T47D (cell line): ENCODE measurements around the gene PHACTR3.

Source experiments
- DNase-seq, 2 experiments: peaks; one replicate each; pipeline versions ENCODE4 v3.0.0 to v3.0.0-alpha.2; 2011 to 2012; ENCODE audit warnings: low read depth in 1 of 2, low spot score in 1 of 2
- JUND ChIP-seq: IDR thresholded peaks from 2 replicates; pipeline ENCODE4 v1.6.1; 2012; ENCODE audit warnings: low read depth
- in situ Hi-C: cut with HindIII; loops from 2 replicates; pipeline ENCODE4 v1.10.0; 2016; ENCODE audit warnings: low sequenced_read_pairs, low pct_unique_long_range_greater_than_20kb

Gene PHACTR3

GRCh38 chr20:59660471-59660870 lies 56.1 kb downstream of the PHACTR3 start:
- in situ Hi-C loops = no loop called here
- no peak for TF ChIP-seq JUND
- DNase-seq = no peak

DNA sequence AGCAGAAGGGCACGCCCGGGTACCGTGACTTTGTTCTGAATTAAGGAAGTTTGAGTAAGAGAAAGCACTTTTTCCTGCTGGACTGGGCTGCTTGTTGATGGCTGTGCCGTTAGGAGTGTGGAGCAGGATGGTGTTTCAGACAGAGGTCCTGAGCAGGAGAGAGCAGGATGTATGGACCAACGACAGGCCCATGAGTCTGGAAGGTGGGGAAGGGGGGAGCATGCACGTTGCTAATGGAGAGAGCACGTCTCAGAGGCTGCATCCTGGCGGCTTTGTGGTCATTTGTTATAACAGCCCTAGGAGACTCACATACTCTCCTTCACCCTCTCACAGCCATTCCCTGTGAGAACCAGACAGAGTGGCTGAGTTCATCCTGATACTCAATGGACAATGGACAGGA lies 56.8 kb downstream of the PHACTR3 start:
- no peak for TF ChIP-seq JUND
- in situ Hi-C loops = no loop called here
- DNase-seq = no peak

- DNase-seq = no peak
- in situ Hi-C loops = no loop called here
- no peak for TF ChIP-seq JUND
These were observed 57.3 kb downstream of the PHACTR3 start for GRCh38 chr20:59661621-59662020.

DNA sequence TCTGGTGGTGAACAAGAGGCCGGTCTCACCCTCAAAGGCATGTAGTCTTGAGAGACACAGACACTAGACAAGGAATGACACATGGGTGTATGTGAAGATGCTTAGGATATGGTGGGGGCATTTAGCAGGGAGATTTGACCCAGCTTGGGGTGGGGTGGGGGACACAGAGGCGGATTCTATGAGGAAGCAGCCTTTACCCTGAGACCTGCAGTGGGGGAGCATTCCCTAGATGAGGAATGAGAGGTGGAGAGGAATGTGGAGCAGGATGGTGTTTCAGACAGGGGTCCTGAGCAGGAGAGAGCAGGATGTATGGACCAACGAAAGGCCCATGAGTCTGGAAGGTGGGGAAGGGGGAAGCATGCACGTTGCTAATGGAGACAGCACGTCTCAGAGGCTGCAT lies 57.8 kb downstream of the PHACTR3 start:
- in situ Hi-C loops = no loop called here
- TF ChIP-seq JUND = no peak
- DNase-seq = no peak

- TF ChIP-seq JUND = no peak
- in situ Hi-C loops = no loop called here
- no peak for DNase-seq
These were observed 58.6 kb downstream of the PHACTR3 start for GRCh38 chr20:59662856-59663512.

- TF ChIP-seq JUND = no peak
- in situ Hi-C loops = no loop called here
- no peak for DNase-seq
These were observed 59.2 kb downstream of the PHACTR3 start for GRCh38 chr20:59663513-59664060.

- no peak for DNase-seq
- in situ Hi-C loops = no loop called here
- TF ChIP-seq JUND = no peak
These were observed 60.1 kb downstream of the PHACTR3 start for GRCh38 chr20:59664421-59664941.

DNA sequence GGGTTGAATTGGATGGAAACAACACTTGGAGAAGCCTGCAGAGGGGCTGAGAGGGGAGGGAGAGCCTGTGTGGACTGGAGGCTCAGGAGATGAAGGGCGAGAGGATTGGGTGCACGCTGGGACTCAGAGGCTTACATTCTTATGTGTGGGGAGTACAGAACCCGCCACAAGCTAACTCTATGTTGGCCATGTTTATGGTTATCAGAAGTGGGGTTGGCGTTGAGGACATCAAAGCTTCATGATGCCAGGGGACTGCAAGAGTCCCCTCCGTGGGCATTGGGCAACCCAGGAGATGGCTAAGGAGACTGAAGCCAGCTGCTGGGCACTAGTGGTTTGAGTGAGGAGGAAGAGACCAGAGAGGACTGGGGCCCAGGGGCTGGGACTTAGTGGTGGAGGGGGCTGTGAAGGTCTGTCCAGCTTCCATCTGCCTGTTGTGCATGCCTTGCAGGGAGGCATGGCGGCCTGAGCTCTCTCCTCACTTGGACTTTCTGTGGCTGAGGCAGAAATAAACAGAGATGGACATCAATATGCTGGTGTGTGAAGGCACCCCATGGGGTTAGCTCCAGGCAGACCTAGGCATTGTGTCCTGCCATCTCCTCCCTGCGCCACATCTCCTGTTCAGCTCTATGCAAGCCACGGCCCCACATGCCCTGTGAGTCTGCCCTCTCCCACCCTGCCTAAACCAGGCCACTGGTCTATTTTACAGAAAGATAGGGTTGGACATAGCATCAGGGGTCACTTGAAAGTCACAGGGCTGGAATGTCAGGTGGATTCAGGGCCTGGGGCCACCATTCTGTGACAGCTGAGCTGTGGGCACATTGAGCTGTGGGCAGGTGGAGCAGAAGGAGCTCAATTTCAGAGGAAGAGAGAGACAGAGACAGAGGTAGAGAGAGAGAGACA lies 61.6 kb downstream of the PHACTR3 start:
- DNase-seq = no peak
- no peak for TF ChIP-seq JUND
- in situ Hi-C loops = no loop called here

GRCh38 chr20:59666586-59666985 lies 62.2 kb downstream of the PHACTR3 start:
- no peak for TF ChIP-seq JUND
- in situ Hi-C loops = no loop called here
- no peak for DNase-seq

GRCh38 chr20:59667131-59667530 lies 62.8 kb downstream of the PHACTR3 start:
- TF ChIP-seq JUND = no peak
- in situ Hi-C loops = no loop called here
- no peak for DNase-seq

GRCh38 chr20:59667981-59668515 lies 63.7 kb downstream of the PHACTR3 start:
- in situ Hi-C loops = no loop called here
- DNase-seq = no peak
- no peak for TF ChIP-seq JUND

DNA sequence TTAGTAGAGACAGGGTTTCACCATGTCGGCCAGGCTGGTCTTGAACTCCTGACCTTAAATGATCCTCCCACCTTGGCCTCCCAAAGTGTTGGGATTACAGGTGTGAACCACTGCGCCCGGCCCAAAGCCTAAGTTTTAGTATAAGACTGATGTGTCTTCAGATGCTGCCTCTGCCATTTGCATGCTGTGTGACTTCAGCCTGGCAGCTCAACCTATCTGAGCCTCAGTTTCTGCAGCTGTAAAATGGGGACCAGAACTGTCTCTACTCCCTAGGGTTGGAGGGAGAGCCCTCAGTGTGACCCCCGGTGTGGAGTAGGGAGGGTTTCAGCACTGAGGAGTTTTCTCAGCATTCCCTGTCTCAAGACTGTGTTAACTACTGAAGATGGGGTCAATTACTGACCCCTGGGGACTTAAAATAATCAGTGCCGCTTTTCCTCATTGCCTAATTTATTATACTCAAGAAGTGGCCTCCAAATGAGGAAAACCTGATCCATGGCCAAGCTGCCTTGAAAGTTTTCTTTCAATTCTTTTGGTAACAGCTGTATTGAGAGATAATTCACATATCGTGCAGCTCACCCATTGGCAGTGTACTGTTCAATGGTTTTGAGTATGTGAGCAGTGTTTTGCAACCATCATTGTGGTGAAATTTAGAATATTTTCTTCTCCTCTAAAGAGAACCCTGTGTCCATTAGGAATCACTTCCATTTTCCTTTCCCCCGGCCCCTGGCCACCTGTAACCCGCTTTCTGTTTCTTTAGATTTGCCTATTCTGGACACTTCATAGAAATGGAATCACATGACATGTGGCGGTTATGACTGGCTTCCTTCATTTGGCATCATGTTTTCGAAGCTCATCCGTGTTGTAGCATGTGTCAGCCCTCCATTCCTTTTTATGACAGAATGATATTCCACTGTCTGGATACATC lies 64.8 kb downstream of the PHACTR3 start:
- in situ Hi-C loops = no loop called here
- TF ChIP-seq JUND = no peak
- DNase-seq = no peak
